GM23338 (cell line): ENCODE data around the gene S100PBP. TPM values are rescaled to one million over a fixed set of nuclear protein-coding genes. Genes with fewer than 3 reads are reported as not detected.

Source experiments
- ATAC-seq: fragments of 200-7000 bp; cut with Tn5 transposase; 3 replicates; pipeline ENCODE4 v1.9.1; 2020
- DNase-seq: peaks from one replicate; pipeline ENCODE4 v3.0.0-alpha.2; 2015; ENCODE audit warnings: low spot score
- H2AFZ ChIP-seq: fragments of 200-600 bp; sonication (generic); 2 replicates; pipeline ENCODE4 v1.8.0; 2016; ENCODE audit warnings: antibody characterized with exemption, mild to moderate bottlenecking, moderate library complexity
- H3F3A ChIP-seq: fragments of 200-600 bp; sonication (generic); replicated peaks from 2 replicates; pipeline ENCODE4 v1.8.0; 2017; ENCODE audit warnings: antibody characterized with exemption, mixed run types, low read depth
- H3K27ac ChIP-seq: fragments of 200-600 bp; sonication (generic); 2 replicates; pipeline ENCODE4 v1.6.1; 2016; ENCODE audit warnings: low read depth
- H3K27me3 ChIP-seq: fragments of 200-600 bp; sonication (generic); 2 replicates; pipeline ENCODE4 v1.8.0; 2016; ENCODE audit warnings: mild to moderate bottlenecking, mixed run types, moderate library complexity; ENCODE audit not compliant: insufficient read depth
- H3K36me3 ChIP-seq: fragments of 200-600 bp; sonication (generic); 2 replicates; pipeline ENCODE4 v1.8.0; 2016; ENCODE audit warnings: mild to moderate bottlenecking; ENCODE audit not compliant: insufficient read depth
- H3K4me1 ChIP-seq: fragments of 200-600 bp; sonication (generic); 2 replicates; pipeline ENCODE4 v1.8.0; 2016; ENCODE audit warnings: mild to moderate bottlenecking, moderate library complexity; ENCODE audit not compliant: insufficient read depth
- H3K4me2 ChIP-seq: fragments of 200-600 bp; sonication (generic); 2 replicates; pipeline ENCODE4 v1.7.1; 2017; ENCODE audit warnings: mixed run types
- H3K4me3 ChIP-seq: fragments of 200-600 bp; sonication (generic); 2 replicates; pipeline ENCODE4 v1.6.1; 2016; ENCODE audit warnings: mixed run types
- H3K79me2 ChIP-seq: fragments of 200-600 bp; sonication (generic); replicated peaks from 2 replicates; pipeline ENCODE4 v1.8.0; 2017; ENCODE audit warnings: mild to moderate bottlenecking; ENCODE audit not compliant: insufficient read depth
- H3K9me2 ChIP-seq: fragments of 200-600 bp; sonication (generic); 2 replicates; pipeline ENCODE4 v1.8.0; 2017; ENCODE audit not compliant: insufficient read depth
- H4K20me1 ChIP-seq: fragments of 200-600 bp; sonication (generic); replicated peaks from 2 replicates; pipeline ENCODE4 v1.8.0; 2017; ENCODE audit warnings: mild to moderate bottlenecking; ENCODE audit not compliant: insufficient read depth
- H3K27ac Mint-ChIP-seq: 2 replicates; pipeline ENCODE4 v1.8.0; 2020; ENCODE audit warnings: inconsistent platforms, mild to moderate bottlenecking, moderate library complexity, mixed read lengths
- H3K27me3 Mint-ChIP-seq: 3 replicates; pipeline ENCODE4 v1.8.0; 2022; ENCODE audit warnings: low read depth, mild to moderate bottlenecking, moderate library complexity, mixed read lengths, inconsistent platforms; ENCODE audit not compliant: insufficient read depth, poor library complexity
- H3K36me3 Mint-ChIP-seq: 3 replicates; pipeline ENCODE4 v1.8.0; 2021; ENCODE audit warnings: low read depth, mild to moderate bottlenecking, inconsistent platforms, moderate library complexity, mixed read lengths
- H3K4me1 Mint-ChIP-seq: 3 replicates; pipeline ENCODE4 v1.8.0; 2020; ENCODE audit warnings: mild to moderate bottlenecking, inconsistent platforms, mixed read lengths
- H3K4me3 Mint-ChIP-seq: 3 replicates; pipeline ENCODE4 v1.8.0; 2021; ENCODE audit warnings: moderate library complexity, mild to moderate bottlenecking, inconsistent platforms, mixed read lengths
- H3K9me3 Mint-ChIP-seq: 3 replicates; pipeline ENCODE4 v1.8.0; 2020; ENCODE audit warnings: moderate library complexity, mild to moderate bottlenecking, inconsistent platforms, mixed read lengths
- CREB1 ChIP-seq: fragments of 250-450 bp; sonication (Bioruptor Pico); IDR thresholded peaks from 2 replicates; pipeline ENCODE4 v1.5.0; 2020; ENCODE audit warnings: low read depth, mild to moderate bottlenecking, moderate library complexity
- CTCF ChIP-seq, 2 experiments: fragments of 200-600 bp in 1 of 2; sonication (generic) in 1 of 2; conservative IDR thresholded peaks; 2 replicates each; pipeline versions ENCODE4 v1.5.1 to v1.6.1; 2016 to 2017; ENCODE audit warnings: antibody characterized with exemption in 2 of 2, low read depth in 2 of 2, mild to moderate bottlenecking in 2 of 2, moderate library complexity in 1 of 2
- ETS1 ChIP-seq: IDR thresholded peaks from 2 replicates; pipeline ENCODE4 v1.6.1; 2016; ENCODE audit warnings: antibody characterized with exemption
- EZH2 ChIP-seq: fragments of 200-600 bp; sonication (generic); IDR thresholded peaks from one replicate; pipeline ENCODE4 v1.8.0; 2017; ENCODE audit warnings: antibody characterized with exemption, mild to moderate bottlenecking, low read depth; ENCODE audit not compliant: unreplicated experiment
- EZH2phosphoT487 ChIP-seq: fragments of 200-600 bp; sonication (generic); IDR thresholded peaks from one replicate; pipeline ENCODE4 v1.8.1; 2018; ENCODE audit warnings: antibody characterized with exemption; ENCODE audit not compliant: unreplicated experiment
- JUNB ChIP-seq: IDR thresholded peaks from one replicate; pipeline ENCODE4 v1.6.1; 2016; ENCODE audit warnings: antibody characterized with exemption; ENCODE audit not compliant: unreplicated experiment
- polyA plus RNA-seq: library from polyadenylated mRNA; unstranded; fragments of >200 nt; fragmentation: Nextera tagmentation; extraction: Ambion mirVana; gene quantifications from 2 replicates; pipeline ENCODE4 v1.2.1, GENCODE V29; 2016
- total RNA-seq: library from RNA; depleted of rRNA; stranded (reverse); fragments of >200 nt; shearing (Covaris generic); gene quantifications from 2 replicates; pipeline ENCODE4 v1.2.3, GENCODE V29; 2014
- TF ChIP-seq, protein P1 (sequence below): IDR thresholded peaks from one replicate; pipeline ENCODE4 v1.6.1; 2018; ENCODE audit warnings: antibody characterized with exemption; ENCODE audit not compliant: unreplicated experiment

Gene S100PBP
- total and polyA plus RNA-seq, 2 experiments from 2014 or later: 30.6 to 65.2 TPM

DNA sequence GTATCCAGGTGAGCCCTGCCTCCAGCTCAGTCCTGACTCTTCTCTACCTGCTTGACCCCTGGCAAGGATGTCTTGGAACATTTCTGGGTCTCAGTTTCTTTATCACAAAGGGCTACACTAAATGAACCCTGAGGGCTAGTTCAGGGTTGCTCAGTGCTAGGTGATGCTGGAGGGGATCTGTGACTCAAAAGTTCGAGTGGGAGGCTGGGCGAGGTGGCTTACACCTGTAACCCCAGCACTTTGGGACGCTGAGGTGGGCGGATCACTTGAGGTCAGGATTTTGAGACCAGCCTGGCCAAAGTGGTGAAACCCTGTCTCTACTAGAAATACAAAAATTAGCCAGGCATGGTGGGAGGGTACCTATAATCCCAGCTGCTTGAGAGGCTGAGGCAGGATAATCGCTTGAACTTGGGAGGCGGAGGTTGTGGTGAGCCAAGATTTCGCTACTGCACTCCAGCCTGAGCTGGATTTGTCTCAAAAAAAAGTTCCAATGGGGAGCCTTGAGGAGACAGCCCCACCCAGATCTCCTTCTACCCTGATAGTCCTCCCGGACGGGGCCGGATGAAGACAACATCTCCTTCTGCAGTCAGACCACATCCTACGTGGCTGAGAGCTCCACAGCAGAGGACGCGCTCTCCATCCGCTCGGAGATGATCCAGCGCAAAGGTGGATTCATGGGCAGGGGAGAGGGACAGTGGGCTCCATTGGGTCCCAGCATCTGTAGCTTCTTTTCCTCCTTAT, 49.2 kb upstream of the S100PBP start:
- Histone ChIP-seq H3K79me2 (peaks cover 48% of the 10 kb centered on the region), H3F3A (peaks cover 27% of the 10 kb centered on the region), H3K4me3 (no peak overlapping the region), H3K27me3 (no peaks in the 10 kb centered on the region), H2AFZ (no peak overlapping the region), H3K4me1 (peaks cover 43% of the 10 kb centered on the region), H3K36me3 (0 out of 2 replicates have a peak, but pooled peaks cover 9% of the 10 kb centered on the region), H4K20me1 (peaks cover 24% of the 10 kb centered on the region), H3K27ac (no peak overlapping the region), H3K9me2 (no peaks in the 10 kb centered on the region), H3K4me2 (no peak overlapping the region)
- peaks cover 45% of the 10 kb centered on the region for H3K36me3 Mint-ChIP-seq
- H3K9me3 Mint-ChIP-seq: no peaks in the 10 kb centered on the region; the same call in 2 of the 3 replicates
- H3K27ac Mint-ChIP-seq: no peak overlapping the region
- DNase-seq (no peak), ATAC-seq (no peak)
- TF ChIP-seq CTCF (conservative IDR thresholded peaks at IDR 0.05; ENCODE audit: low read depth in 2 of 2) (no peak), EZH2phosphoT487 (no peak), JUNB (no peak), CREB1 (CRISPR knock-in tag) (no peak), ETS1 (no peak), EZH2 (no peak)
- TF ChIP-seq, protein P1, sequence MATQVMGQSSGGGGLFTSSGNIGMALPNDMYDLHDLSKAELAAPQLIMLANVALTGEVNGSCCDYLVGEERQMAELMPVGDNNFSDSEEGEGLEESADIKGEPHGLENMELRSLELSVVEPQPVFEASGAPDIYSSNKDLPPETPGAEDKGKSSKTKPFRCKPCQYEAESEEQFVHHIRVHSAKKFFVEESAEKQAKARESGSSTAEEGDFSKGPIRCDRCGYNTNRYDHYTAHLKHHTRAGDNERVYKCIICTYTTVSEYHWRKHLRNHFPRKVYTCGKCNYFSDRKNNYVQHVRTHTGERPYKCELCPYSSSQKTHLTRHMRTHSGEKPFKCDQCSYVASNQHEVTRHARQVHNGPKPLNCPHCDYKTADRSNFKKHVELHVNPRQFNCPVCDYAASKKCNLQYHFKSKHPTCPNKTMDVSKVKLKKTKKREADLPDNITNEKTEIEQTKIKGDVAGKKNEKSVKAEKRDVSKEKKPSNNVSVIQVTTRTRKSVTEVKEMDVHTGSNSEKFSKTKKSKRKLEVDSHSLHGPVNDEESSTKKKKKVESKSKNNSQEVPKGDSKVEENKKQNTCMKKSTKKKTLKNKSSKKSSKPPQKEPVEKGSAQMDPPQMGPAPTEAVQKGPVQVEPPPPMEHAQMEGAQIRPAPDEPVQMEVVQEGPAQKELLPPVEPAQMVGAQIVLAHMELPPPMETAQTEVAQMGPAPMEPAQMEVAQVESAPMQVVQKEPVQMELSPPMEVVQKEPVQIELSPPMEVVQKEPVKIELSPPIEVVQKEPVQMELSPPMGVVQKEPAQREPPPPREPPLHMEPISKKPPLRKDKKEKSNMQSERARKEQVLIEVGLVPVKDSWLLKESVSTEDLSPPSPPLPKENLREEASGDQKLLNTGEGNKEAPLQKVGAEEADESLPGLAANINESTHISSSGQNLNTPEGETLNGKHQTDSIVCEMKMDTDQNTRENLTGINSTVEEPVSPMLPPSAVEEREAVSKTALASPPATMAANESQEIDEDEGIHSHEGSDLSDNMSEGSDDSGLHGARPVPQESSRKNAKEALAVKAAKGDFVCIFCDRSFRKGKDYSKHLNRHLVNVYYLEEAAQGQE: no peak
- H3K4me1 Mint-ChIP-seq: peaks cover 50% of the 10 kb centered on the region
- peaks cover 17% of the 10 kb centered on the region for H3K27me3 Mint-ChIP-seq
- H3K4me3 Mint-ChIP-seq: no peak overlapping the region
